Inflammatory macrophage (primary cell): ENCODE results near the gene CCDC40.
"Not testable (repeated sequence)": the region's sequence is repeated elsewhere in the genome, so short reads cannot be mapped to it uniquely, and the experiment has no call there.

Experiments
- DNase-seq, 2 donors: peaks; one replicate each; pipeline ENCODE4 v3.0.0-alpha.2; 2020 to 2022
- total RNA-seq, 18 experiments: gene quantifications; one replicate each; lab custom pipeline; 2026; ENCODE audit warnings: mixed read lengths in 6 of 18, inconsistent platforms in 2 of 18; lab: John Stamatoyannopoulos, UW

Gene CCDC40
- 0.32 to 5.1 (median 1.3) reads per million in 18 experiments for total RNA-seq

GRCh38 chr17:80035937-80036714 lies at the start of gene CCDC40:
CCDC40 (plus strand) TSS chr17:80036642; CDS start chr17:80036663, 21 bp downstream.
- DNase-seq = peak; percentile 81 to 85

GRCh38 chr17:79987187-79987934 lies 49.1 kb upstream of the CCDC40 start:
- DNase-seq = no peak

GRCh38 chr17:79987935-79988184 lies 48.6 kb upstream of the CCDC40 start:
- DNase-seq = no peak

GRCh38 chr17:79988185-79988971 lies 48.1 kb upstream of the CCDC40 start:
- DNase-seq = no peak

- DNase-seq = no peak
Observed at GRCh38 chr17:79989106-79989835, 47.2 kb upstream of the CCDC40 start.

GRCh38 chr17:79990051-79990592 lies 46.3 kb upstream of the CCDC40 start:
- DNase-seq = no peak

- DNase-seq = no peak
Observed at GRCh38 chr17:79990704-79991103, 45.7 kb upstream of the CCDC40 start.

GRCh38 chr17:79991140-79991923 lies 45.1 kb upstream of the CCDC40 start:
- DNase-seq = peak; percentile 47 to 57

GRCh38 chr17:79991924-79992648 lies 44.4 kb upstream of the CCDC40 start:
- DNase-seq = no peak

GRCh38 chr17:79992649-79993389 lies 43.6 kb upstream of the CCDC40 start:
- no peak for DNase-seq

GRCh38 chr17:79993390-79994227 lies 42.8 kb upstream of the CCDC40 start:
- DNase-seq = peak; percentile 61 to 64

- not testable (repeated sequence) for DNase-seq
Observed at GRCh38 chr17:79994228-79994569, 42.2 kb upstream of the CCDC40 start.

GRCh38 chr17:79994602-79995001 lies 41.8 kb upstream of the CCDC40 start:
- DNase-seq = no peak

GRCh38 chr17:79995696-79996095 lies 40.7 kb upstream of the CCDC40 start:
- no peak for DNase-seq

- no peak for DNase-seq
Observed at GRCh38 chr17:79996291-79996690, 40.2 kb upstream of the CCDC40 start.

GRCh38 chr17:79997011-79997660 lies 39.3 kb upstream of the CCDC40 start:
- DNase-seq = peak; percentile 79 to 88

- DNase-seq = no peak
Observed at GRCh38 chr17:80000136-80000535, 36.3 kb upstream of the CCDC40 start.

GRCh38 chr17:80000981-80001775 lies 35.3 kb upstream of the CCDC40 start:
- no peak for DNase-seq
